ENCODE results near the gene TMEM244. TPM values are rescaled to one million over a fixed set of nuclear protein-coding genes. Genes with fewer than 3 reads are reported as not detected.

TMEM244 gene
- total and polyA plus RNA-seq, 7 experiments from 2014 or later = not detected

DNA sequence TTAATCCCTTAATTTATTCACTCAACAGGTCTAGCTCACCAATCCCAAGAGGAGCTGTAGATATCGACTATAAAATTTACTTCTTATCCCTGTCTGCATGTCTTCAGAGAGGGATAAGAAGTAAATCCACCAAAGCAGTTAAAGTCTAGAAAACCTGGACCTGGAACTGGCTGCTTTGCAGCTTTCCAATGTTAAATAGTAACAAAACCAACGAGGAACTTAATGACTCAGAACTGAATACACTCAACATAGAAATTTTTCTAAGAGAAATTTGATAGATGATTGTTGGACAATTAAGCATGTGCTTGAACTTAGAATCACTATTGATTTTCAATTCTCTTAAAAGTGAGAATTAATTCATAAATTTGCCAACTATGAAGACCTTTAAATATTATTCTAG, 11.5 kb upstream of the TMEM244 start:
- ChIA-PET POLR2A (no interaction called here), CTCF (no interaction called here)
- Mint-ChIP-seq H3K4me3 (no peak overlapping the region), H3K36me3 (peaks cover 0 to 3% (median 0%) of the 10 kb centered on the region in 5 donors), H3K27me3 (peaks cover 0 to 4% (median 0%) of the 10 kb centered on the region in 5 donors), H3K27ac (no peak overlapping the region), H3K4me1 (peaks cover 0 to 13% (median 0%) of the 10 kb centered on the region in 7 donors), H3K9me3 (peaks cover 0 to 5% (median 0%) of the 10 kb centered on the region in 11 donors)
- Histone ChIP-seq H3K9me3 (ENCODE audit: control insufficient read depth in 2 of 3, low read length in 3 of 3) (no peaks in the 10 kb centered on the region), H3K4me1 (ENCODE audit: control insufficient read depth in 2 of 2, insufficient read depth in 2 of 2, low read length in 2 of 2) (peaks cover 0 to 4% of the 10 kb centered on the region in 2 donors), H3K36me3 (ENCODE audit: control insufficient read depth in 2 of 3, insufficient read depth in 3 of 3, low read length in 3 of 3) (no peaks in the 10 kb centered on the region), H3K27ac (ENCODE audit: low read depth, low read length) (no peak overlapping the region), H3K27me3 (ENCODE audit: control insufficient read depth in 2 of 2, insufficient read depth in 2 of 2, low read length in 2 of 2) (no peaks in the 10 kb centered on the region), H3K4me3 (ENCODE audit: low read length) (no peak overlapping the region)
- intact Hi-C loops (cut with micrococcal nuclease) = no loop called here
- DNase-seq (no peak), ATAC-seq (no peak)

DNA sequence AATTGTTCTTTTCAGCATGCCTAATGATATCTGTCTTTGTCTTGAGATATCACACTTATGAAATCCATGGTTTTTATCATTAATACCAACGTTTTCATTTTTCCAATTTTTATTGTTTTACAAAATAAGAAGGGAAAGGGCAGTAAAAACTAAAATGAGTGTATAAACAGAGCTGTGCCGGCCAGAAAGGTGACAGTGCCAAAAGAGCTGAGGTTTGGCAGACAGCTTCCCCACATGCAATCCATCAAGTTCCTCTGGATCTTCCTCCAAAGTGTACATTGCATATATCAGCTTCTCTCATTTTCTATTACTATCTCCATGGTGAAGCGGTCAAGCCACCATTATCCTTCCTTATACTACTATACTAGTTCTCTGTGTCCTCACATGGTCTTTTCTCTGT, 10.1 kb upstream of the TMEM244 start:
- H3K36me3 Mint-ChIP-seq = peaks cover 0 to 1% (median 0%) of the 10 kb centered on the region in 5 donors
- ATAC-seq = no peak
- Histone ChIP-seq H3K4me1 (ENCODE audit: control insufficient read depth in 2 of 2, insufficient read depth in 2 of 2, low read length in 2 of 2) (peaks cover 0 to 3% of the 10 kb centered on the region in 2 donors), H3K27me3 (ENCODE audit: control insufficient read depth in 2 of 2, insufficient read depth in 2 of 2, low read length in 2 of 2) (no peaks in the 10 kb centered on the region), H3K27ac (ENCODE audit: low read depth, low read length) (no peak overlapping the region), H3K9me3 (ENCODE audit: control insufficient read depth in 2 of 3, low read length in 3 of 3) (no peaks in the 10 kb centered on the region), H3K36me3 (ENCODE audit: control insufficient read depth in 2 of 3, insufficient read depth in 3 of 3, low read length in 3 of 3) (no peaks in the 10 kb centered on the region), H3K4me3 (ENCODE audit: low read length) (no peak overlapping the region)
- ChIA-PET POLR2A (no interaction called here), CTCF (no interaction called here)
- H3K27me3 Mint-ChIP-seq = peaks cover 0 to 4% (median 0%) of the 10 kb centered on the region in 5 donors
- intact Hi-C loops (cut with micrococcal nuclease) = no loop called here
- H3K4me3 Mint-ChIP-seq = no peak overlapping the region
- no peak for DNase-seq
- peaks cover 0 to 12% (median 0%) of the 10 kb centered on the region in 7 donors for H3K4me1 Mint-ChIP-seq
- no peaks in the 10 kb centered on the region for H3K9me3 Mint-ChIP-seq
- no peak overlapping the region for H3K27ac Mint-ChIP-seq

DNA sequence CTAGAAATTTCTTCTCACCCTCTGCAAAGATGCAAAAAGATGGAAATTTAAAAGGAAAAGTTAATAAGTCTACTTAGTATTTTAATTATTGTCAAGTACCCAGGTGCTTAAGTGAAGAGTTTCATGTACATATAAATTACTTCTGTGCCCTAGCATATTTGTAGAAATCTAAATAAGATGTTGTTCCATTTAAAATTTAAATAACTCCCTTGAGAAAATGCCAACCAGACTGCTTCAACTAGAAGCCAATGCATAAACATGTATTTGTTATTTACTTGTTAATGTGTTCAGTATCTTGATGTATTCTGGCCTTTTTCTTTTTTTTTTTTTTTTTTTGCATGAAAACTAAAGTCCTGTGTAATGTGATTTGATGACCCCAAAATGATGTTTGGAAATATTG, 6.3 kb upstream of the TMEM244 start:
- CTCF ChIA-PET = no interaction called here
- Histone ChIP-seq H3K36me3 (ENCODE audit: control insufficient read depth in 2 of 3, insufficient read depth in 3 of 3, low read length in 3 of 3) (no peaks in the 10 kb centered on the region), H3K27me3 (ENCODE audit: control insufficient read depth in 2 of 2, insufficient read depth in 2 of 2, low read length in 2 of 2) (no peaks in the 10 kb centered on the region), H3K27ac (ENCODE audit: low read depth, low read length) (no peak overlapping the region), H3K9me3 (ENCODE audit: control insufficient read depth in 2 of 3, low read length in 3 of 3) (no peaks in the 10 kb centered on the region), H3K4me1 (ENCODE audit: control insufficient read depth in 2 of 2, insufficient read depth in 2 of 2, low read length in 2 of 2) (no peaks in the 10 kb centered on the region), H3K4me3 (ENCODE audit: low read length) (no peak overlapping the region)
- POLR2A ChIA-PET = no interaction called here
- intact Hi-C loops (cut with micrococcal nuclease) = no loop called here
- no peaks in the 10 kb centered on the region for H3K4me1 Mint-ChIP-seq
- ATAC-seq (no peak), DNase-seq (no peak)
- peaks cover 0 to 4% (median 0%) of the 10 kb centered on the region in 5 donors for H3K27me3 Mint-ChIP-seq
- no peak overlapping the region for H3K27ac Mint-ChIP-seq
- H3K4me3 Mint-ChIP-seq = no peak overlapping the region
- H3K36me3 Mint-ChIP-seq = no peaks in the 10 kb centered on the region
- peaks cover 0 to 5% (median 0%) of the 10 kb centered on the region in 11 donors for H3K9me3 Mint-ChIP-seq

DNA sequence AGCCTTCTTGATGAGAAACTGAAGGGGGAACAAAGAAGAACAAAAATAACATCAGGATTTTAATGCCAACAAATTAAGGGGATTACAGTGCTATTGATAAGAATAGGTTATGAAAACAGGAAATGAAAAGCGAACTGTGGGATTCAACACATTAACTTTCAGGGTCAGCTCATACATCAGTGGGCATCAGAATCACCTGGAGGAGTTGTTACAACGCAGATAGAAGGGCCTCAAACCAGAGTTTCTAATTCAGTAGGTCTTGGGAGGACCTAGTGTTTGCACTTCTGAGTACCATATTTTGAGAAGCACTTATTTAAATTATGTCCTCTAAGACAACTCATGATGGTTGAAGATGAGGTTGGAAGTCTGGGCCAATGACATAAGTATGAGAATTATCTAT, 5.6 kb upstream of the TMEM244 start:
- POLR2A ChIA-PET = no interaction called here
- intact Hi-C loops (cut with micrococcal nuclease) = no loop called here
- DNase-seq (no peak), ATAC-seq (no peak)
- H3K27ac Mint-ChIP-seq = no peak overlapping the region
- H3K36me3 Mint-ChIP-seq = no peaks in the 10 kb centered on the region
- peaks cover 0 to 5% (median 0%) of the 10 kb centered on the region in 11 donors for H3K9me3 Mint-ChIP-seq
- Histone ChIP-seq H3K4me3 (ENCODE audit: low read length) (no peak overlapping the region), H3K27me3 (ENCODE audit: control insufficient read depth in 2 of 2, insufficient read depth in 2 of 2, low read length in 2 of 2) (no peaks in the 10 kb centered on the region), H3K27ac (ENCODE audit: low read depth, low read length) (no peak overlapping the region), H3K36me3 (ENCODE audit: control insufficient read depth in 2 of 3, insufficient read depth in 3 of 3, low read length in 3 of 3) (no peaks in the 10 kb centered on the region), H3K4me1 (ENCODE audit: control insufficient read depth in 2 of 2, insufficient read depth in 2 of 2, low read length in 2 of 2) (no peaks in the 10 kb centered on the region), H3K9me3 (ENCODE audit: control insufficient read depth in 2 of 3, low read length in 3 of 3) (no peaks in the 10 kb centered on the region)
- H3K4me1 Mint-ChIP-seq = no peaks in the 10 kb centered on the region
- CTCF ChIA-PET = no interaction called here
- H3K27me3 Mint-ChIP-seq = peaks cover 0 to 4% (median 0%) of the 10 kb centered on the region in 5 donors
- no peak overlapping the region for H3K4me3 Mint-ChIP-seq

- Histone ChIP-seq H3K36me3 (ENCODE audit: control insufficient read depth in 2 of 3, insufficient read depth in 3 of 3, low read length in 3 of 3) (no peaks in the 10 kb centered on the region), H3K4me3 (ENCODE audit: low read length) (no peak overlapping the region), H3K27me3 (ENCODE audit: control insufficient read depth in 2 of 2, insufficient read depth in 2 of 2, low read length in 2 of 2) (no peaks in the 10 kb centered on the region), H3K4me1 (ENCODE audit: control insufficient read depth in 2 of 2, insufficient read depth in 2 of 2, low read length in 2 of 2) (no peaks in the 10 kb centered on the region), H3K9me3 (ENCODE audit: control insufficient read depth in 2 of 3, low read length in 3 of 3) (no peaks in the 10 kb centered on the region), H3K27ac (ENCODE audit: low read depth, low read length) (no peak overlapping the region)
- CTCF ChIA-PET = no interaction called here
- POLR2A ChIA-PET = no interaction called here
- Mint-ChIP-seq H3K4me3 (no peak overlapping the region), H3K36me3 (no peaks in the 10 kb centered on the region), H3K4me1 (no peaks in the 10 kb centered on the region), H3K27ac (no peak overlapping the region), H3K9me3 (peaks cover 0 to 5% (median 0%) of the 10 kb centered on the region in 11 donors), H3K27me3 (peaks cover 0 to 4% (median 0%) of the 10 kb centered on the region in 5 donors)
- intact Hi-C loops (cut with micrococcal nuclease) = no loop called here
- ATAC-seq = no peak
- DNase-seq = no peak
These were observed 5.1 kb upstream of the TMEM244 start for GRCh38 chr6:129866256-129866655.

DNA sequence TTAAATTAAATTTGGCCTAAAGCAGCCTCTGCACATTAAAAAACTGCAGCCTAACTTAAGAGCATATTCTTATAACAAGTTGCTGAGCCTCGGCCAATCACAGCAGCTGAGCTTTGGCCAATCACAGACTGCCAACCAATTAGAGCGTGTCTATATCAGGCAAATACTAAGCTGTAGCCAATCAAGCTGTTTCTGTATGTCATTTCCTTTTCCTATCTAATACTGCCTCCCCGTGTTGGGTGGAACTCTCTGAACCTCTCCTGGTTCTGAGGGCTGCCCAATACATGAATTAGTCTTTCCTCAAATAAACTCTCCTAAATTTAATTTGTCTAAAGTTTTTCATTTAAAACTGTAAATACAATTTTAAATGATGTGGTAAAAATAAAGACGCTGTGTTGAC, 3.9 kb upstream of the TMEM244 start:
- ATAC-seq (no peak), DNase-seq (no peak)
- H3K27ac ChIP-seq (ENCODE audit: low read depth, low read length) = no peak overlapping the region
- no peaks in the 10 kb centered on the region for H3K36me3 ChIP-seq (ENCODE audit: control insufficient read depth in 2 of 3, insufficient read depth in 3 of 3, low read length in 3 of 3)
- no peak overlapping the region for H3K4me3 Mint-ChIP-seq
- intact Hi-C loops (cut with micrococcal nuclease) = no loop called here
- H3K27me3 ChIP-seq (ENCODE audit: control insufficient read depth in 2 of 2, insufficient read depth in 2 of 2, low read length in 2 of 2) = no peaks in the 10 kb centered on the region
- H3K27ac Mint-ChIP-seq = no peak overlapping the region
- POLR2A ChIA-PET = no interaction called here
- CTCF ChIA-PET = no interaction called here
- peaks cover 0 to 5% (median 0%) of the 10 kb centered on the region in 11 donors for H3K9me3 Mint-ChIP-seq
- H3K4me1 Mint-ChIP-seq = peaks cover 0 to 9% (median 5%) of the 10 kb centered on the region in 7 donors
- H3K27me3 Mint-ChIP-seq = no peaks in the 10 kb centered on the region
- no peaks in the 10 kb centered on the region for H3K9me3 ChIP-seq (ENCODE audit: control insufficient read depth in 2 of 3, low read length in 3 of 3)
- no peaks in the 10 kb centered on the region for H3K4me1 ChIP-seq (ENCODE audit: control insufficient read depth in 2 of 2, insufficient read depth in 2 of 2, low read length in 2 of 2)
- no peaks in the 10 kb centered on the region for H3K36me3 Mint-ChIP-seq
- no peak overlapping the region for H3K4me3 ChIP-seq (ENCODE audit: low read length)

GRCh38 chr6:129863664-129864063, 2.5 kb upstream of the TMEM244 start:
- no peak overlapping the region for H3K4me3 Mint-ChIP-seq
- peaks cover 0 to 5% (median 0%) of the 10 kb centered on the region in 11 donors for H3K9me3 Mint-ChIP-seq
- ChIA-PET POLR2A (no interaction called here), CTCF (no interaction called here)
- Histone ChIP-seq H3K4me1 (ENCODE audit: control insufficient read depth in 2 of 2, insufficient read depth in 2 of 2, low read length in 2 of 2) (no peaks in the 10 kb centered on the region), H3K36me3 (ENCODE audit: control insufficient read depth in 2 of 3, insufficient read depth in 3 of 3, low read length in 3 of 3) (no peaks in the 10 kb centered on the region), H3K27ac (ENCODE audit: low read depth, low read length) (no peak overlapping the region), H3K27me3 (ENCODE audit: control insufficient read depth in 2 of 2, insufficient read depth in 2 of 2, low read length in 2 of 2) (no peaks in the 10 kb centered on the region), H3K4me3 (ENCODE audit: low read length) (no peak overlapping the region), H3K9me3 (ENCODE audit: control insufficient read depth in 2 of 3, low read length in 3 of 3) (no peaks in the 10 kb centered on the region)
- no peak for DNase-seq
- H3K27me3 Mint-ChIP-seq = no peaks in the 10 kb centered on the region
- H3K36me3 Mint-ChIP-seq = no peaks in the 10 kb centered on the region
- H3K27ac Mint-ChIP-seq = no peak overlapping the region
- intact Hi-C loops (cut with micrococcal nuclease) = no loop called here
- H3K4me1 Mint-ChIP-seq = peaks cover 0 to 9% (median 5%) of the 10 kb centered on the region in 7 donors
- no peak for ATAC-seq

Measured in naive thymus-derived CD4-positive, alpha-beta T cell (primary cell).